ENCODE results near the gene LPP.

DNA sequence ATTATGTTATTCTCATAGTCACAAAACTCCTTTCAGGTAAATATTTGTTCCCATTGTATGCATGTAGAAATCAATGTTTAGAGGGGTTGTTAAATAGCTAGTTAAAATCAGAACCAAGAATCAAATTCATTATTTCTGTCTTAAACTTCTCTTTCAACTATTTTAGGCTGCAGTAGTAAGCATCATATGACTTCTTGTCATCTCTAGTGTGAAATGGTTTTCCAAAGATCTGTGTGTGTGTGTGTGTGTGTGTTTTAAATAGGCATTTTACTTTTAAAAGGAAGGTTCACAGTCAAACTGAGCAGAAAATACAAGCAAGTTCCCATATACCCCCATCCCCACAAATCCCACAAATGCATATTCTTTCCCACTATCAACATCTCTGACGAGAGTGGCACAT is 506.5 kb downstream of the LPP start:
- TF ChIP-seq EP300 (IDR thresholded peaks at IDR 0.05): no peak
- TF ChIP-seq, protein P1, sequence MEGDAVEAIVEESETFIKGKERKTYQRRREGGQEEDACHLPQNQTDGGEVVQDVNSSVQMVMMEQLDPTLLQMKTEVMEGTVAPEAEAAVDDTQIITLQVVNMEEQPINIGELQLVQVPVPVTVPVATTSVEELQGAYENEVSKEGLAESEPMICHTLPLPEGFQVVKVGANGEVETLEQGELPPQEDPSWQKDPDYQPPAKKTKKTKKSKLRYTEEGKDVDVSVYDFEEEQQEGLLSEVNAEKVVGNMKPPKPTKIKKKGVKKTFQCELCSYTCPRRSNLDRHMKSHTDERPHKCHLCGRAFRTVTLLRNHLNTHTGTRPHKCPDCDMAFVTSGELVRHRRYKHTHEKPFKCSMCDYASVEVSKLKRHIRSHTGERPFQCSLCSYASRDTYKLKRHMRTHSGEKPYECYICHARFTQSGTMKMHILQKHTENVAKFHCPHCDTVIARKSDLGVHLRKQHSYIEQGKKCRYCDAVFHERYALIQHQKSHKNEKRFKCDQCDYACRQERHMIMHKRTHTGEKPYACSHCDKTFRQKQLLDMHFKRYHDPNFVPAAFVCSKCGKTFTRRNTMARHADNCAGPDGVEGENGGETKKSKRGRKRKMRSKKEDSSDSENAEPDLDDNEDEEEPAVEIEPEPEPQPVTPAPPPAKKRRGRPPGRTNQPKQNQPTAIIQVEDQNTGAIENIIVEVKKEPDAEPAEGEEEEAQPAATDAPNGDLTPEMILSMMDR (IDR thresholded peaks at IDR 0.05): no peak
